ENCODE measurements around the gene SLC16A13. TPM values are rescaled to one million over a fixed set of nuclear protein-coding genes. Genes with fewer than 3 reads are reported as not detected.

Gene SLC16A13
- total RNA-seq, 4 donors from 2014 or later = 0.51 to 3.4 TPM; not detected in 2

GRCh38 chr17:7024402-7024785 is 11.4 kb upstream of the SLC16A13 start:
- no peaks in the 10 kb centered on the region for H3K9me3 ChIP-seq
- intact Hi-C loops (cut with DNase I; ENCODE audit: low total_unique reads) = no loop called here

GRCh38 chr17:7025245-7025644 is 10.6 kb upstream of the SLC16A13 start:
- TF ChIP-seq POLR2A (IDR thresholded peaks at IDR 0.05) = no peak
- TF ChIP-seq CTCF (IDR thresholded peaks at IDR 0.05) = no peak

More at GRCh38 chr17:7024402-7024785, 11.4 kb upstream of the SLC16A13 start:
- H3K27ac ChIP-seq = peak overlapping the region in 1 of 2 donors; percentile 29
- H3K27me3 ChIP-seq = peaks cover 0 to 15% of the 10 kb centered on the region in 2 donors
- H3K4me1 ChIP-seq = peaks cover 0 to 6% of the 10 kb centered on the region in 2 donors
- H3K36me3 ChIP-seq = no peaks in the 10 kb centered on the region
- TF ChIP-seq POLR2A (IDR thresholded peaks at IDR 0.05) = no peak
- TF ChIP-seq CTCF (IDR thresholded peaks at IDR 0.05) = no peak
- no peak overlapping the region for H3K4me3 ChIP-seq
- DNase-seq = no peak

GRCh38 chr17:7026471-7027115 is 9.2 kb upstream of the SLC16A13 start:
- Histone ChIP-seq H3K36me3 (no peaks in the 10 kb centered on the region), H3K4me3 (no peak overlapping the region), H3K27me3 (peaks cover 0 to 15% of the 10 kb centered on the region in 2 donors), H3K9me3 (no peaks in the 10 kb centered on the region), H3K27ac (peak overlapping the region; percentile 27 to 72), H3K4me1 (peaks cover 0 to 6% of the 10 kb centered on the region in 2 donors)
- intact Hi-C loops (cut with DNase I; ENCODE audit: low total_unique reads) = no loop called here
- DNase-seq = no peak
- TF ChIP-seq CTCF (IDR thresholded peaks at IDR 0.05) = no peak
- no peak for TF ChIP-seq POLR2A (IDR thresholded peaks at IDR 0.05)

More at GRCh38 chr17:7025245-7025644, 10.6 kb upstream of the SLC16A13 start:
- Histone ChIP-seq H3K4me3 (no peak overlapping the region), H3K9me3 (no peaks in the 10 kb centered on the region), H3K36me3 (no peaks in the 10 kb centered on the region), H3K4me1 (peaks cover 0 to 6% of the 10 kb centered on the region in 2 donors), H3K27me3 (peaks cover 0 to 15% of the 10 kb centered on the region in 2 donors), H3K27ac (no peak overlapping the region)
- DNase-seq = no peak
- intact Hi-C loops (cut with DNase I; ENCODE audit: low total_unique reads) = no loop called here

- intact Hi-C loops (cut with DNase I; ENCODE audit: low total_unique reads) = no loop called here
- no peak overlapping the region for H3K4me3 ChIP-seq
- H3K36me3 ChIP-seq = no peaks in the 10 kb centered on the region
- H3K27ac ChIP-seq = peak overlapping the region; percentile 27 to 72
- DNase-seq = no peak
- H3K9me3 ChIP-seq = no peaks in the 10 kb centered on the region
- H3K27me3 ChIP-seq = peaks cover 0 to 12% of the 10 kb centered on the region in 2 donors
- H3K4me1 ChIP-seq = peaks cover 0 to 6% of the 10 kb centered on the region in 2 donors
- TF ChIP-seq CTCF (IDR thresholded peaks at IDR 0.05) (no peak), POLR2A (IDR thresholded peaks at IDR 0.05) (no peak)
Measured at GRCh38 chr17:7027335-7027734, 8.5 kb upstream of the SLC16A13 start.

- H3K27ac ChIP-seq = peak overlapping the region; percentile 44 to 72
- no peaks in the 10 kb centered on the region for H3K4me1 ChIP-seq
- intact Hi-C loops (cut with DNase I; ENCODE audit: low total_unique reads) = no loop called here
- TF ChIP-seq CTCF (IDR thresholded peaks at IDR 0.05) (no peak), POLR2A (IDR thresholded peaks at IDR 0.05) (no peak)
- H3K27me3 ChIP-seq = no peaks in the 10 kb centered on the region
- H3K9me3 ChIP-seq = no peaks in the 10 kb centered on the region
- H3K36me3 ChIP-seq = no peaks in the 10 kb centered on the region
- H3K4me3 ChIP-seq = no peak overlapping the region
- no peak for DNase-seq
Measured at GRCh38 chr17:7029096-7029495, 6.7 kb upstream of the SLC16A13 start.

All from uterus (tissue), 4 donors.